HepG2 (cell line): ENCODE measurements around the gene FAM120B. TPM values are rescaled to one million over a fixed set of nuclear protein-coding genes. Genes with fewer than 3 reads are reported as not detected.

Experiments
- AKAP8 ChIP-seq: sonication (generic); formaldehyde crosslinking; IDR thresholded peaks from 2 replicates; pipeline ENCODE4 v1.5.1; 2020; ENCODE audit warnings: mild to moderate bottlenecking, missing genetic modification reagents
- ARID2 ChIP-seq: sonication (generic); formaldehyde crosslinking; IDR thresholded peaks from 2 replicates; pipeline ENCODE4 v1.8.1; 2022; ENCODE audit warnings: mild to moderate bottlenecking, missing genetic modification reagents, borderline replicate concordance
- BRF2 ChIP-seq: sonication (generic); formaldehyde crosslinking; IDR thresholded peaks from 2 replicates; pipeline ENCODE4 v1.8.1; 2022; ENCODE audit warnings: mild to moderate bottlenecking, missing genetic modification reagents
- CBX5 ChIP-seq: sonication (generic); formaldehyde crosslinking; IDR thresholded peaks from 2 replicates; pipeline ENCODE4 v1.4.0; 2020; ENCODE audit warnings: missing genetic modification reagents, borderline replicate concordance
- HMGXB4 ChIP-seq, 2 experiments: sonication (generic) in 1 of 2; formaldehyde crosslinking in 1 of 2; IDR thresholded peaks; 2 replicates each; pipeline versions ENCODE4 v1.4.0 to v1.6.1; 2018 to 2020; ENCODE audit warnings: missing genetic modification reagents in 2 of 2, borderline replicate concordance in 1 of 2, low read depth in 1 of 2, mild to moderate bottlenecking in 1 of 2, missing biosample characterization in 1 of 2
- NAIF1 ChIP-seq: sonication (generic); formaldehyde crosslinking; IDR thresholded peaks from 2 replicates; pipeline ENCODE4 v1.5.0; 2020; ENCODE audit warnings: mild to moderate bottlenecking, missing genetic modification reagents, borderline replicate concordance
- NFYC ChIP-seq: IDR thresholded peaks from 2 replicates; pipeline ENCODE4 v1.6.1; 2016; ENCODE audit warnings: missing genetic modification reagents, missing compliant biosample characterization
- SIN3B ChIP-seq: fragments of 150-350 bp; IDR thresholded peaks from 2 replicates; pipeline ENCODE4 v1.6.1; 2014; ENCODE audit warnings: low read length
- SIX1 ChIP-seq: sonication (generic); formaldehyde crosslinking; IDR thresholded peaks from 2 replicates; pipeline ENCODE4 v1.4.0; 2020; ENCODE audit warnings: missing genetic modification reagents, borderline replicate concordance
- SRY ChIP-seq: sonication (generic); formaldehyde crosslinking; IDR thresholded peaks from 2 replicates; pipeline ENCODE4 v1.8.0; 2022; ENCODE audit warnings: mild to moderate bottlenecking, missing genetic modification reagents
- TFDP2 ChIP-seq: sonication (generic); formaldehyde crosslinking; IDR thresholded peaks from 2 replicates; pipeline ENCODE4 v1.4.0; 2020; ENCODE audit warnings: missing genetic modification reagents
- ZKSCAN1 ChIP-seq: fragments of 150-350 bp; IDR thresholded peaks from 2 replicates; pipeline ENCODE4 v1.6.1; 2014; ENCODE audit warnings: low read length
- ZNF24 ChIP-seq: fragments of 450-650 bp; IDR thresholded peaks from 2 replicates; pipeline ENCODE4 v1.6.1; 2017; ENCODE audit warnings: antibody characterized with exemption, mild to moderate bottlenecking
- ZNF251 ChIP-seq: sonication (generic); formaldehyde crosslinking; IDR thresholded peaks from 2 replicates; pipeline ENCODE4 v1.9.0; 2021; ENCODE audit warnings: mild to moderate bottlenecking, missing genetic modification reagents
- ZNF619 ChIP-seq: sonication (generic); formaldehyde crosslinking; IDR thresholded peaks from 2 replicates; pipeline ENCODE4 v1.4.0; 2020; ENCODE audit warnings: mild to moderate bottlenecking, missing genetic modification reagents
- ZNF841 ChIP-seq: sonication (generic); formaldehyde crosslinking; IDR thresholded peaks from 2 replicates; pipeline ENCODE4 v1.8.1; 2023; ENCODE audit warnings: missing genetic modification reagents, borderline replicate concordance
- polyA plus RNA-seq, 8 experiments: library from polyadenylated mRNA; depleted of rRNA in 3 of 8; stranded (reverse) in 7 of 8; unstranded in 1 of 8; fragments of >200 nt; fragmentation: Illumina TruSeq in 4 of 8; extraction: Trizol in 4 of 8; gene quantifications; 2 replicates each; pipeline versions ENCODE4 v1.2.1 to v1.2.3, GENCODE V29; 2011 to 2016; ENCODE audit warnings: low read depth in 4 of 8, missing spikeins in 1 of 8, mixed read lengths in 1 of 8; ENCODE audit not compliant: insufficient read depth in 1 of 8
- total RNA-seq, 5 experiments: library from RNA; depleted of rRNA; stranded (reverse); fragments of >200 nt; fragmentation: Illumina TruSeq; extraction: Trizol; gene quantifications; 2 replicates each; pipeline ENCODE4 v1.2.3, GENCODE V29; 2016; ENCODE audit warnings: low read depth in 1 of 5
- TF ChIP-seq, protein P1 (sequence below): sonication (generic); formaldehyde crosslinking; IDR thresholded peaks from 2 replicates; pipeline ENCODE4 v1.4.0; 2020; ENCODE audit warnings: missing genetic modification reagents
- TF ChIP-seq, protein P2 (sequence below): IDR thresholded peaks from 2 replicates; pipeline ENCODE4 v1.6.1; 2016; ENCODE audit warnings: missing compliant biosample characterization, missing genetic modification reagents, borderline replicate concordance
- TF ChIP-seq, protein P3 (sequence below): IDR thresholded peaks from 2 replicates; pipeline ENCODE4 v1.6.1; 2016

Gene FAM120B
- total and polyA plus RNA-seq, 2 of the 13 experiments (the other 11 are each of a cell fraction or from before 2014, with no cell fraction given) = 9.2 to 10.7 TPM

- no peak for TF ChIP-seq BRF2 (CRISPR knock-in tag)
- TF ChIP-seq, protein P1, sequence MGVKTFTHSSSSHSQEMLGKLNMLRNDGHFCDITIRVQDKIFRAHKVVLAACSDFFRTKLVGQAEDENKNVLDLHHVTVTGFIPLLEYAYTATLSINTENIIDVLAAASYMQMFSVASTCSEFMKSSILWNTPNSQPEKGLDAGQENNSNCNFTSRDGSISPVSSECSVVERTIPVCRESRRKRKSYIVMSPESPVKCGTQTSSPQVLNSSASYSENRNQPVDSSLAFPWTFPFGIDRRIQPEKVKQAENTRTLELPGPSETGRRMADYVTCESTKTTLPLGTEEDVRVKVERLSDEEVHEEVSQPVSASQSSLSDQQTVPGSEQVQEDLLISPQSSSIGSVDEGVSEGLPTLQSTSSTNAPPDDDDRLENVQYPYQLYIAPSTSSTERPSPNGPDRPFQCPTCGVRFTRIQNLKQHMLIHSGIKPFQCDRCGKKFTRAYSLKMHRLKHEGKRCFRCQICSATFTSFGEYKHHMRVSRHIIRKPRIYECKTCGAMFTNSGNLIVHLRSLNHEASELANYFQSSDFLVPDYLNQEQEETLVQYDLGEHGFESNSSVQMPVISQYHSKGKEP (CRISPR knock-in tag) = no peak
- TF ChIP-seq, protein P2, sequence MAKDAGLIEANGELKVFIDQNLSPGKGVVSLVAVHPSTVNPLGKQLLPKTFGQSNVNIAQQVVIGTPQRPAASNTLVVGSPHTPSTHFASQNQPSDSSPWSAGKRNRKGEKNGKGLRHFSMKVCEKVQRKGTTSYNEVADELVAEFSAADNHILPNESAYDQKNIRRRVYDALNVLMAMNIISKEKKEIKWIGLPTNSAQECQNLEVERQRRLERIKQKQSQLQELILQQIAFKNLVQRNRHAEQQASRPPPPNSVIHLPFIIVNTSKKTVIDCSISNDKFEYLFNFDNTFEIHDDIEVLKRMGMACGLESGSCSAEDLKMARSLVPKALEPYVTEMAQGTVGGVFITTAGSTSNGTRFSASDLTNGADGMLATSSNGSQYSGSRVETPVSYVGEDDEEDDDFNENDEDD = no peak
- no peak for TF ChIP-seq NAIF1 (CRISPR knock-in tag)
- TF ChIP-seq AKAP8 (CRISPR knock-in tag) = no peak
- no peak for TF ChIP-seq ARID2 (CRISPR knock-in tag)
- TF ChIP-seq SIX1 = peak; percentile 91
- 0 out of 2 replicates have a peak, but pooled peaks have one; percentile 37 for TF ChIP-seq ZNF251
- no peak for TF ChIP-seq NFYC (CRISPR knock-in tag)
- no peak for TF ChIP-seq CBX5 (CRISPR knock-in tag)
- no peak for TF ChIP-seq ZNF24
- TF ChIP-seq TFDP2 (CRISPR knock-in tag) = no peak
- TF ChIP-seq, protein P3, sequence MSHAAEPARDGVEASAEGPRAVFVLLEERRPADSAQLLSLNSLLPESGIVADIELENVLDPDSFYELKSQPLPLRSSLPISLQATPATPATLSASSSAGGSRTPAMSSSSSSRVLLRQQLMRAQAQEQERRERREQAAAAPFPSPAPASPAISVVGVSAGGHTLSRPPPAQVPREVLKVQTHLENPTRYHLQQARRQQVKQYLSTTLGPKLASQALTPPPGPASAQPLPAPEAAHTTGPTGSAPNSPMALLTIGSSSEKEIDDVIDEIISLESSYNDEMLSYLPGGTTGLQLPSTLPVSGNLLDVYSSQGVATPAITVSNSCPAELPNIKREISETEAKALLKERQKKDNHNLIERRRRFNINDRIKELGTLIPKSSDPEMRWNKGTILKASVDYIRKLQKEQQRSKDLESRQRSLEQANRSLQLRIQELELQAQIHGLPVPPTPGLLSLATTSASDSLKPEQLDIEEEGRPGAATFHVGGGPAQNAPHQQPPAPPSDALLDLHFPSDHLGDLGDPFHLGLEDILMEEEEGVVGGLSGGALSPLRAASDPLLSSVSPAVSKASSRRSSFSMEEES (CRISPR knock-in tag) = no peak
- TF ChIP-seq ZNF841 = no peak
- TF ChIP-seq ZKSCAN1 = no peak
- no peak for TF ChIP-seq HMGXB4 (CRISPR knock-in tag; IDR thresholded peaks at IDR 0.05; ENCODE audit: borderline replicate concordance in 1 of 2, low read depth in 1 of 2)
- TF ChIP-seq SIN3B = no peak
- 0 out of 2 replicates have a peak, but pooled peaks have one; percentile 45 for TF ChIP-seq SRY (CRISPR knock-in tag)
- TF ChIP-seq ZNF619 (CRISPR knock-in tag) = no peak
Observed at GRCh38 chr6:170434117-170434820, 127.7 kb downstream of the FAM120B start (continued).
